Smooth muscle cell (in vitro differentiated cells): ENCODE results near the gene PRKCA. TPM values are rescaled to one million over a fixed set of nuclear protein-coding genes. Genes with fewer than 3 reads are reported as not detected.
A peak's percentile ranks its signal among the peaks of the same experiment; 100 is the strongest.

Experiments
- DNase-seq: peaks from one replicate; lab custom pipeline; 2025; ENCODE audit not compliant: unreplicated experiment; lab: John Stamatoyannopoulos, UW
- H2AFZ ChIP-seq: fragments of 200-600 bp; sonication (generic); 2 replicates; pipeline ENCODE4 v1.6.0; 2016; ENCODE audit warnings: antibody characterized with exemption, low read depth, mild to moderate bottlenecking
- H3F3A ChIP-seq: fragments of 200-600 bp; sonication (generic); 2 replicates; pipeline ENCODE4 v1.6.0; 2017; ENCODE audit warnings: antibody characterized with exemption, low read depth
- H3K27ac ChIP-seq: fragments of 200-600 bp; sonication (generic); 2 replicates; pipeline ENCODE4 v1.5.1; 2016; ENCODE audit warnings: low read depth, mild to moderate bottlenecking
- H3K27me3 ChIP-seq: fragments of 200-600 bp; sonication (generic); 2 replicates; pipeline ENCODE4 v1.6.1; 2016; ENCODE audit warnings: low read depth, mild to moderate bottlenecking
- H3K36me3 ChIP-seq: fragments of 200-600 bp; sonication (generic); 2 replicates; pipeline ENCODE4 v1.5.1; 2016; ENCODE audit warnings: low read depth
- H3K4me1 ChIP-seq: fragments of 200-600 bp; sonication (generic); 2 replicates; pipeline ENCODE4 v1.5.1; 2016; ENCODE audit warnings: low read depth
- H3K4me2 ChIP-seq: fragments of 200-600 bp; sonication (generic); 2 replicates; pipeline ENCODE4 v1.6.0; 2016; ENCODE audit warnings: mild to moderate bottlenecking
- H3K4me3 ChIP-seq: fragments of 200-600 bp; sonication (generic); 2 replicates; pipeline ENCODE4 v1.5.1; 2016; ENCODE audit warnings: mild to moderate bottlenecking
- H3K79me2 ChIP-seq: fragments of 200-600 bp; sonication (generic); 2 replicates; pipeline ENCODE4 v1.6.0; 2016; ENCODE audit warnings: low read depth, mild to moderate bottlenecking
- H3K9ac ChIP-seq: fragments of 200-600 bp; sonication (generic); 2 replicates; pipeline ENCODE4 v1.6.0; 2016; ENCODE audit warnings: low read depth
- H3K9me3 ChIP-seq: fragments of 200-600 bp; sonication (generic); replicated peaks from 2 replicates; pipeline ENCODE4 v1.5.1; 2016; ENCODE audit warnings: low read depth
- H4K20me1 ChIP-seq: fragments of 200-600 bp; sonication (generic); 2 replicates; pipeline ENCODE4 v1.6.0; 2016; ENCODE audit warnings: low read depth
- CTCF ChIP-seq: fragments of 200-600 bp; sonication (generic); IDR thresholded peaks from 2 replicates; pipeline ENCODE4 v1.5.1; 2017; ENCODE audit warnings: borderline replicate concordance, mild to moderate bottlenecking, antibody characterized with exemption; ENCODE audit not compliant: insufficient read depth, poor library complexity, severe bottlenecking
- WGBS: methylation state at CpG from one replicate; pipeline ENCODE4 v1.1.7; 2016; ENCODE audit warnings: low lambda C conversion rate; 5-methylcytosine and 5-hydroxymethylcytosine counted together
- polyA plus RNA-seq: library from polyadenylated mRNA; unstranded; fragments of >200 nt; fragmentation: Nextera tagmentation; extraction: Ambion mirVana; gene quantifications from 2 replicates; pipeline ENCODE4 v1.2.1, GENCODE V29; 2016
- total RNA-seq: library from RNA; depleted of rRNA; stranded (reverse); fragments of >200 nt; gene quantifications from 2 replicates; pipeline ENCODE4 v1.2.3, GENCODE V29; 2014

Gene PRKCA
- total and polyA plus RNA-seq, 2 experiments from 2014 or later = 0.78 to 7.1 TPM

- peaks cover 14% of the 10 kb centered on the region for H3K4me1 ChIP-seq
- no peak for TF ChIP-seq CTCF
- DNase-seq = no peak
- no peaks in the 10 kb centered on the region for H3K79me2 ChIP-seq
- H3K27me3 ChIP-seq = peaks cover 29% of the 10 kb centered on the region
- no peaks in the 10 kb centered on the region for H3K9me3 ChIP-seq
- peaks cover 5% of the 10 kb centered on the region for H3F3A ChIP-seq
- no peak overlapping the region for H3K4me2 ChIP-seq
- H3K4me3 ChIP-seq = no peak overlapping the region
- H4K20me1 ChIP-seq = no peaks in the 10 kb centered on the region
- 83% methylated on average over 8 of the region's 8 CpGs for WGBS
- H3K9ac ChIP-seq = no peak overlapping the region
- H3K27ac ChIP-seq = no peak overlapping the region
- H2AFZ ChIP-seq = no peak overlapping the region
- H3K36me3 ChIP-seq = no peaks in the 10 kb centered on the region
Observed at GRCh38 chr17:66300956-66301355, 1.5 kb upstream of the PRKCA start.

- no peak overlapping the region for H3K9ac ChIP-seq
- no peaks in the 10 kb centered on the region for H4K20me1 ChIP-seq
- peaks cover 14% of the 10 kb centered on the region for H3K4me1 ChIP-seq
- 18% methylated on average over 14 of the region's 14 CpGs for WGBS
- H3K4me3 ChIP-seq = peak overlapping the region; percentile 83
- TF ChIP-seq CTCF = no peak
- peak overlapping the region; percentile 95 for H2AFZ ChIP-seq
- peaks cover 29% of the 10 kb centered on the region for H3K27me3 ChIP-seq
- H3K27ac ChIP-seq = no peak overlapping the region
- H3K4me2 ChIP-seq = peak overlapping the region; percentile 99
- no peaks in the 10 kb centered on the region for H3K36me3 ChIP-seq
- DNase-seq = no peak
- H3K79me2 ChIP-seq = no peaks in the 10 kb centered on the region
- H3K9me3 ChIP-seq = no peaks in the 10 kb centered on the region
- H3F3A ChIP-seq = peaks cover 5% of the 10 kb centered on the region
Observed at GRCh38 chr17:66301367-66301863, 998 bp upstream of the PRKCA start.

GRCh38 chr17:66302761-66303626, 581 bp downstream of the PRKCA start:
- H3K4me1 ChIP-seq = peaks cover 14% of the 10 kb centered on the region
- peak; percentile 55 for DNase-seq
- H3K4me2 ChIP-seq = peak overlapping the region; percentile 88
- no peaks in the 10 kb centered on the region for H4K20me1 ChIP-seq
- H2AFZ ChIP-seq = peak overlapping the region; percentile 89
- H3K4me3 ChIP-seq = peak overlapping the region; percentile 83
- no peak for TF ChIP-seq CTCF
- H3K27ac ChIP-seq = no peak overlapping the region
- no peaks in the 10 kb centered on the region for H3K9me3 ChIP-seq
- H3K36me3 ChIP-seq = no peaks in the 10 kb centered on the region
- peak overlapping the region; percentile 23 for H3K9ac ChIP-seq
- H3K27me3 ChIP-seq = peaks cover 29% of the 10 kb centered on the region
- 1% methylated on average over 74 of the region's 91 CpGs for WGBS
- H3K79me2 ChIP-seq = no peaks in the 10 kb centered on the region
- peaks cover 5% of the 10 kb centered on the region for H3F3A ChIP-seq
